Mesendoderm (in vitro differentiated cells): ENCODE results near the gene PARD3B.

Experiments
- DNase-seq: peaks from one replicate; pipeline ENCODE4 v3.0.0; 2013
- H2AK5ac ChIP-seq: 2 replicates; pipeline ENCODE4 v1.6.1; 2013; ENCODE audit warnings: low read length, inconsistent platforms
- H2BK120ac ChIP-seq: 2 replicates; pipeline ENCODE4 v1.6.1; 2013; ENCODE audit warnings: low read depth, mild to moderate bottlenecking, low read length, moderate library complexity, mixed read lengths
- H2BK15ac ChIP-seq: replicated peaks from 2 replicates; pipeline ENCODE4 v1.6.1; 2013; ENCODE audit warnings: low read depth, mild to moderate bottlenecking, moderate library complexity
- H2BK5ac ChIP-seq: 2 replicates; pipeline ENCODE4 v1.6.1; 2013; ENCODE audit warnings: low read length, inconsistent platforms
- H3K18ac ChIP-seq: 2 replicates; pipeline ENCODE4 v1.6.1; 2013; ENCODE audit warnings: mild to moderate bottlenecking, low read length, mixed read lengths
- H3K23ac ChIP-seq: one replicate; pipeline ENCODE4 v1.6.1; 2013; ENCODE audit warnings: low read length
- H3K27ac ChIP-seq: 2 replicates; pipeline ENCODE4 v1.5.1; 2013; ENCODE audit warnings: low read depth, mild to moderate bottlenecking, inconsistent platforms, low read length, moderate library complexity
- H3K27me3 ChIP-seq: 2 replicates; pipeline ENCODE4 v1.6.1; 2013; ENCODE audit warnings: low read length, control low read depth, mild to moderate bottlenecking, inconsistent platforms; ENCODE audit not compliant: insufficient read depth, poor library complexity
- H3K36me3 ChIP-seq: 2 replicates; pipeline ENCODE4 v1.6.1; 2013; ENCODE audit warnings: low read length, inconsistent platforms; ENCODE audit not compliant: control insufficient read depth, insufficient read depth
- H3K4ac ChIP-seq: one replicate; pipeline ENCODE4 v1.6.1; 2013; ENCODE audit warnings: low read depth, mild to moderate bottlenecking, low read length, moderate library complexity
- H3K4me1 ChIP-seq: 2 replicates; pipeline ENCODE4 v1.6.1; 2013; ENCODE audit warnings: low read depth, low read length, inconsistent platforms; ENCODE audit not compliant: control insufficient read depth
- H3K4me2 ChIP-seq: 2 replicates; pipeline ENCODE4 v1.6.1; 2013; ENCODE audit warnings: low read length
- H3K4me3 ChIP-seq: 2 replicates; pipeline ENCODE4 v1.5.1; 2013; ENCODE audit warnings: mild to moderate bottlenecking, low read length
- H3K56ac ChIP-seq: one replicate; pipeline ENCODE4 v1.6.1; 2013; ENCODE audit warnings: low read length
- H3K79me1 ChIP-seq: 2 replicates; pipeline ENCODE4 v1.6.1; 2013; ENCODE audit warnings: low read length, inconsistent platforms
- H3K79me2 ChIP-seq: 2 replicates; pipeline ENCODE4 v1.6.1; 2013; ENCODE audit warnings: mild to moderate bottlenecking, low read length; ENCODE audit not compliant: control insufficient read depth, insufficient read depth
- H3K9ac ChIP-seq: 2 replicates; pipeline ENCODE4 v1.6.1; 2013; ENCODE audit warnings: low read length, inconsistent platforms
- H4K5ac ChIP-seq: one replicate; pipeline ENCODE4 v1.6.1; 2013; ENCODE audit warnings: low read length
- H4K8ac ChIP-seq: one replicate; pipeline ENCODE4 v1.6.1; 2013; ENCODE audit warnings: low read depth, mild to moderate bottlenecking, control low read depth, low read length, moderate library complexity
- WGBS: extraction: QIAGEN DNeasy Blood & Tissue Kit; methylation state at CpG from one replicate; pipeline ENCODE4 v1.1.7; 2013; ENCODE audit warnings: low lambda C conversion rate, missing lambda C conversion rate; ENCODE audit not compliant: insufficient coverage; ENCODE audit errors: extremely low coverage; 5-methylcytosine and 5-hydroxymethylcytosine counted together

Gene PARD3B

GRCh38 chr2:205659922-205660321 is 1114.6 kb downstream of the PARD3B start:
- Histone ChIP-seq H2BK15ac (no peak overlapping the region), H3K79me1 (no peaks in the 10 kb centered on the region), H3K36me3 (no peaks in the 10 kb centered on the region), H3K27ac (no peak overlapping the region), H3K56ac (no peak overlapping the region), H3K9ac (no peak overlapping the region), H4K8ac (no peak overlapping the region), H3K23ac (no peak overlapping the region), H3K18ac (no peak overlapping the region), H3K4ac (no peak overlapping the region), H3K27me3 (no peaks in the 10 kb centered on the region), H3K79me2 (no peaks in the 10 kb centered on the region), H2BK120ac (no peak overlapping the region), H4K5ac (no peak overlapping the region), H2BK5ac (no peak overlapping the region), H2AK5ac (no peak overlapping the region), H3K4me1 (no peaks in the 10 kb centered on the region), H3K4me2 (no peak overlapping the region), H3K4me3 (no peak overlapping the region)
- no CpG with 5 or more reads among the region's 8 CpGs for WGBS
- no peak for DNase-seq

- no peak overlapping the region for H4K8ac ChIP-seq
- H3K23ac ChIP-seq, result no peak overlapping the region
- H3K4me3 ChIP-seq, result no peak overlapping the region
- no peak overlapping the region for H3K27ac ChIP-seq
- no peak overlapping the region for H3K4ac ChIP-seq
- no peaks in the 10 kb centered on the region for H3K36me3 ChIP-seq
- no peak overlapping the region for H3K9ac ChIP-seq
- H3K4me2 ChIP-seq, result no peak overlapping the region
- no peaks in the 10 kb centered on the region for H3K79me1 ChIP-seq
- no peak overlapping the region for H2BK120ac ChIP-seq
- WGBS, result no CpG with 5 or more reads among the region's 8 CpGs
- no peak overlapping the region for H2AK5ac ChIP-seq
- no peak overlapping the region for H3K18ac ChIP-seq
- no peak overlapping the region for H4K5ac ChIP-seq
- H3K4me1 ChIP-seq, result no peaks in the 10 kb centered on the region
- no peak overlapping the region for H3K56ac ChIP-seq
- H2BK5ac ChIP-seq, result no peak overlapping the region
- H3K79me2 ChIP-seq, result no peaks in the 10 kb centered on the region
- no peak for DNase-seq
- no peak overlapping the region for H2BK15ac ChIP-seq
- no peaks in the 10 kb centered on the region for H3K27me3 ChIP-seq
Measured at GRCh38 chr2:205660521-205661124, 1115.3 kb downstream of the PARD3B start.

- Histone ChIP-seq H3K79me2 (no peaks in the 10 kb centered on the region), H3K36me3 (no peaks in the 10 kb centered on the region), H3K4me2 (no peak overlapping the region), H4K5ac (no peak overlapping the region), H3K56ac (no peak overlapping the region), H3K9ac (no peak overlapping the region), H3K18ac (no peak overlapping the region), H2BK120ac (no peak overlapping the region), H3K23ac (no peak overlapping the region), H3K27ac (no peak overlapping the region), H2BK15ac (no peak overlapping the region), H3K4me1 (no peaks in the 10 kb centered on the region), H4K8ac (no peak overlapping the region), H3K4me3 (no peak overlapping the region), H3K4ac (no peak overlapping the region), H3K27me3 (no peaks in the 10 kb centered on the region), H2AK5ac (no peak overlapping the region), H2BK5ac (no peak overlapping the region), H3K79me1 (no peaks in the 10 kb centered on the region)
- DNase-seq, result no peak
- WGBS, result no CpG with 5 or more reads among the region's 5 CpGs
Measured at GRCh38 chr2:205661281-205661680, 1116.0 kb downstream of the PARD3B start.

DNA sequence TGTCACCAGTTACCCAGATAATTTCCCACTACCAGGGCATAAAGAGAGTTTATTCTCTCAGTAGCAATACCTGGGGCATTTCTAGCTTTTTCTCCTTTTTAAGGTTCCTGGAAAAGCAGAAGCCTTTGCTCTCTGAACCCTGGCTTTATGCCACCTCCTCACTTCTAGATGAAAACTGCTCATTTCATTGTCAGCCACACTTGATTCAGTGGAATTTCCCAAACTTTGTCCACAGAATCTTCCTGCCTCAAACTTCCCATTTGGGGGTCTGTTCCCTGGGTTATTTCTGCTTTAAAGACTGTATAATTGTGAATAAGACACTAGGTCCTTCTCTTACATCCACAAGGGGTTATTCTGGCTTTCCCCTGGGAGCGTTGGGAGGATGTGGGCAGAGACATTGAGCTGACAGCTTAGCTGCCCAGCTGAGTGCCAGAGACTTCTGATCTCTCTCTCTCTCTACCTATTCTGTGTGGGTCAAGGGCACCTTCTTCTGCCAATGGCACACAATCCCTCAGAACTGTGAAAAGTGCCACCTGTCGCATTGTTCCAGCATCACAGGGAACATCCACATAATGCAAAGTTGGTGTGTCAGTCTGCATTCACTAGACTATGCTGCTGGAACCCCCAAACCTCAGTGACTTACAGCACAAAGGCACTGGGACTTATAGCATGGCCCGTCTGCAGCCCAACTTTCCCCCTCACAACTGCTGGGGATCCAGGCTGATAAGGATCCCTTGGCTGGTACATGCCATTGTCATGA is 1117.1 kb downstream of the PARD3B start:
- no peak overlapping the region for H2BK5ac ChIP-seq
- H3K27me3 ChIP-seq, result no peaks in the 10 kb centered on the region
- no peak overlapping the region for H2BK15ac ChIP-seq
- no peak overlapping the region for H4K5ac ChIP-seq
- H3K56ac ChIP-seq, result no peak overlapping the region
- H3K36me3 ChIP-seq, result no peaks in the 10 kb centered on the region
- no peak overlapping the region for H3K4me3 ChIP-seq
- H3K18ac ChIP-seq, result no peak overlapping the region
- H3K79me2 ChIP-seq, result no peaks in the 10 kb centered on the region
- H3K9ac ChIP-seq, result no peak overlapping the region
- no peaks in the 10 kb centered on the region for H3K79me1 ChIP-seq
- H3K4ac ChIP-seq, result no peak overlapping the region
- H2AK5ac ChIP-seq, result no peak overlapping the region
- no peak overlapping the region for H3K23ac ChIP-seq
- no peaks in the 10 kb centered on the region for H3K4me1 ChIP-seq
- H4K8ac ChIP-seq, result no peak overlapping the region
- no CpG with 5 or more reads among the region's 3 CpGs for WGBS
- no peak for DNase-seq
- H3K27ac ChIP-seq, result no peak overlapping the region
- H3K4me2 ChIP-seq, result no peak overlapping the region
- H2BK120ac ChIP-seq, result no peak overlapping the region

- Histone ChIP-seq H3K4me3 (no peak overlapping the region), H3K79me1 (no peaks in the 10 kb centered on the region), H3K79me2 (no peaks in the 10 kb centered on the region), H3K27ac (no peak overlapping the region), H3K4ac (no peak overlapping the region), H2AK5ac (no peak overlapping the region), H3K9ac (no peak overlapping the region), H2BK5ac (no peak overlapping the region), H3K56ac (no peak overlapping the region), H3K27me3 (no peaks in the 10 kb centered on the region), H4K5ac (no peak overlapping the region), H3K36me3 (no peaks in the 10 kb centered on the region), H3K18ac (no peak overlapping the region), H2BK15ac (no peak overlapping the region), H3K4me2 (no peak overlapping the region), H4K8ac (no peak overlapping the region), H2BK120ac (no peak overlapping the region), H3K4me1 (peaks cover 1% of the 10 kb centered on the region), H3K23ac (no peak overlapping the region)
- no CpG with 5 or more reads among the region's 2 CpGs for WGBS
- no peak for DNase-seq
Measured at GRCh38 chr2:205665791-205666190, 1120.5 kb downstream of the PARD3B start.
